GM06990 (cell line): ENCODE results near the gene ATG7.

Source experiments
- DNase-seq: peaks from one replicate; pipeline ENCODE4 v3.0.0-alpha.2; 2011; ENCODE audit not compliant: insufficient read length; ENCODE audit errors: extremely low read depth
- H3K27me3 ChIP-seq: replicated peaks from 2 replicates; pipeline ENCODE4 v1.6.0; 2011; ENCODE audit warnings: low read length; ENCODE audit not compliant: control insufficient read depth, insufficient read depth
- H3K36me3 ChIP-seq: 2 replicates; pipeline ENCODE4 v1.5.1; 2011; ENCODE audit warnings: low read length; ENCODE audit not compliant: control insufficient read depth, insufficient read depth
- H3K4me3 ChIP-seq: replicated peaks from 2 replicates; pipeline ENCODE4 v1.5.1; 2011; ENCODE audit warnings: low read depth, mild to moderate bottlenecking, control low read depth, low read length
- TF ChIP-seq, protein P1 (sequence below): IDR thresholded peaks from 2 replicates; pipeline ENCODE4 v1.5.1; 2011; ENCODE audit warnings: low read length, control low read depth, mild to moderate bottlenecking, inconsistent platforms; ENCODE audit not compliant: insufficient read depth, poor library complexity, severe bottlenecking

ATG7 gene

DNA sequence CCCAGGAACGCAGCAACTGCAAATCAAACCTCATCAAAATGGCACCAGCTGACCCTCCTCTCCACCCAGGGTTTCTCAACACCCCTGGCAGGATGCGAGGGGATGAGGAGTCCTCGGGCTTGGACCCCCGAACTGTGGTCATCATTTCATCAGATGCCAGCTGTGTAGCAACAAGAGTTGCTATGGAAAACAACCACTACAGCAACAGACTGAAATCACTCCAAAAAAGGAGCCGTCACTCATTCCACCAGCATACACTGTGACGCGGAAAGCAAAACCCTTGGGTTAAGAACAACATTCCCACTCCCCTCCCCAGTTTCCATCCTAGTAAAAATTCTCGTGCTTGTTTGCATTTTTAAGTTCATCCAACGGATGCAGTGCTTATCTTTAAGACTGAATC is 331.4 kb downstream of the ATG7 start:
- TF ChIP-seq, protein P1, sequence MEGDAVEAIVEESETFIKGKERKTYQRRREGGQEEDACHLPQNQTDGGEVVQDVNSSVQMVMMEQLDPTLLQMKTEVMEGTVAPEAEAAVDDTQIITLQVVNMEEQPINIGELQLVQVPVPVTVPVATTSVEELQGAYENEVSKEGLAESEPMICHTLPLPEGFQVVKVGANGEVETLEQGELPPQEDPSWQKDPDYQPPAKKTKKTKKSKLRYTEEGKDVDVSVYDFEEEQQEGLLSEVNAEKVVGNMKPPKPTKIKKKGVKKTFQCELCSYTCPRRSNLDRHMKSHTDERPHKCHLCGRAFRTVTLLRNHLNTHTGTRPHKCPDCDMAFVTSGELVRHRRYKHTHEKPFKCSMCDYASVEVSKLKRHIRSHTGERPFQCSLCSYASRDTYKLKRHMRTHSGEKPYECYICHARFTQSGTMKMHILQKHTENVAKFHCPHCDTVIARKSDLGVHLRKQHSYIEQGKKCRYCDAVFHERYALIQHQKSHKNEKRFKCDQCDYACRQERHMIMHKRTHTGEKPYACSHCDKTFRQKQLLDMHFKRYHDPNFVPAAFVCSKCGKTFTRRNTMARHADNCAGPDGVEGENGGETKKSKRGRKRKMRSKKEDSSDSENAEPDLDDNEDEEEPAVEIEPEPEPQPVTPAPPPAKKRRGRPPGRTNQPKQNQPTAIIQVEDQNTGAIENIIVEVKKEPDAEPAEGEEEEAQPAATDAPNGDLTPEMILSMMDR, result no peak
- no peak for DNase-seq
- peaks cover 5% of the 10 kb centered on the region for H3K36me3 ChIP-seq

DNA sequence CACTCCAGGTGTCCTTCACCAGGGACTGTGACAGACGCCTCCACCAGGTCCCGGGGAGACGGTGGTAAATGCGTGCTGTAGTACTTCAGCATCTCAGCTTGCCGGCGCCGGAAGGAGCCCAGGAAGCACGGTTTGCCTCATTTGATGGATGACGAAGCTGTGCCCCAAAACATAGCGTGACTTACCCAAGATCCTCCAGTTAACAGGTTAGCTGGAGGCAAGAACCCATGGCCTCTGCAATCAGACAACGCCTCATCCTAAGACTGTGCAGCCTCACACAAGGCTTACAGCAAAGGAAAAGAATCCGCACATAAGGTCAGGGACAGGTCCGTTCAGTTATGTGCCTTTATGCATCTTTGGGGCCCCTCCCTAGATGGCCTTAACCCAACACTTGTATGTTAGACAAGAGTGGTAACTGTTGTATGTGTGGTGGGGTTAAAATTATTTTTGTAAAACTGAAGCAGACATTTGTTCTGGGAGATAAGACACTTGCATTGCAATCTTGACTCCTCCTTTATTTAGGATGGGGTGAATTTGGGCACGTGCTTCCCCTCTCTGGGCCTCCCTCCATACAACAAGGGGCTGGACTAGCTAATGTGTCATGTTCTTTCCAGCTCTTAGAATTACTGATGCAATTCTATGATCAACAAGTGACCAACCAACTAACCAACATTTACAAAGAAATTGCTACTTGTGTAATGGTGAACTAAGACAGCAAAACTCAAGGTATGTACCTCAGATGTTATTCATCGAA is 332.1 kb downstream of the ATG7 start:
- TF ChIP-seq, protein P1, result no peak
- Histone ChIP-seq H3K4me3 (no peak overlapping the region), H3K36me3 (peaks cover 5% of the 10 kb centered on the region), H3K27me3 (no peaks in the 10 kb centered on the region)
- no peak for DNase-seq

More for the DNA sequence above, 331.4 kb downstream of the ATG7 start:
- Histone ChIP-seq H3K27me3 (no peaks in the 10 kb centered on the region), H3K4me3 (no peak overlapping the region)

DNA sequence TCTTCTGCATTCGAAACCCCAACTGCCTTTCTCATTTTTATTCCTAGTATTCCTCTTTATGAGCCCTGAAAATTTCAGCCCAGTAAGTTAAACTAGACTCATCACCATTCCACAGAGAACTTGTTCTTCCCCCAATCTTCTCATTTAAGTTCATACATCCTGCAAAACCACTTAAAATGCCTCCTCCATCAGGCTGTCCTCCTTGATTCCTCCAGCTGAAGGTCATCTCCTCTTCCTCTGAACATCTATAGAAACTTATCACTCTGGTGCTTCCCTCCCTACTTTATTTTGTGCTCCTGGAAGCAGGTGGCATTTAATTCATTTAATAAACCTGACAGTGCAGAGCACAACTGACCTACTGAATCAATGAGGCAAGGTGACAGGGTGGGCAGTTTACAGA is 333.2 kb downstream of the ATG7 start:
- no peaks in the 10 kb centered on the region for H3K27me3 ChIP-seq
- no peak for DNase-seq
- no peak overlapping the region for H3K4me3 ChIP-seq
- H3K36me3 ChIP-seq, result peaks cover 5% of the 10 kb centered on the region
- TF ChIP-seq, protein P1, result no peak

DNA sequence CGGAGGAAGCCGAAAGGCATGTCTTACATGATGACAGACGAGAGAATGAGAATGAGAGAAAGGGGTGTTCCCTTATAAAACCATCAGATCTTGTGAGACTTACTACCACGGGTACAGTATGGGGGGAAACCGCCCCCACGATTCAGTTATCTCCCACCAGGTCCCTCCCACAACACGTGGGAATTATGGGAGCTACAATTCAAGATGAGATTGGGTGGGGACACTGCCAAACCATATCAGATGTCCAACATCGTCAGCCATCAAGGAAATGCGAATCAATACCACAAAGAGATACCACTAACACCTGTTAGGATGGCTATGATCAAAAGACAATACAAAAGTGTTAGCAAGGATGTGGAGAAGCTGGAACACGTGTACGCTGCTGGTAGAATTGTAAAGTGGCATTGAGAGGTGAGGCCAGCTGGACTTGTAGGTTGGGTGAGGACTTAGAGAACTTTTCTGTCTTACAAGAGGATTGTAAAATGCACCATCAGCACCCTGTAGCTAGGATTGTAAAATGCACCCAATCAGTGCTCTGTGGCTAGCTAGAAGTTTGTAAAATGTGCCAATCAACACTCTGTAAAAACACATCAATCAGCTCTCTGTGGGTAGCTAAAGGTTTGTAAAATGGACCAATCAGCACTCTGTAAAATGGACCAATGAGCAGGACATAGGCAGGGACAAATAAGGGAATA is 334.0 kb downstream of the ATG7 start:
- DNase-seq, result no peak
- H3K4me3 ChIP-seq, result no peak overlapping the region
- no peaks in the 10 kb centered on the region; the same call in 1 of the 2 replicates for H3K36me3 ChIP-seq
- H3K27me3 ChIP-seq, result no peaks in the 10 kb centered on the region
- TF ChIP-seq, protein P1, result no peak

DNA sequence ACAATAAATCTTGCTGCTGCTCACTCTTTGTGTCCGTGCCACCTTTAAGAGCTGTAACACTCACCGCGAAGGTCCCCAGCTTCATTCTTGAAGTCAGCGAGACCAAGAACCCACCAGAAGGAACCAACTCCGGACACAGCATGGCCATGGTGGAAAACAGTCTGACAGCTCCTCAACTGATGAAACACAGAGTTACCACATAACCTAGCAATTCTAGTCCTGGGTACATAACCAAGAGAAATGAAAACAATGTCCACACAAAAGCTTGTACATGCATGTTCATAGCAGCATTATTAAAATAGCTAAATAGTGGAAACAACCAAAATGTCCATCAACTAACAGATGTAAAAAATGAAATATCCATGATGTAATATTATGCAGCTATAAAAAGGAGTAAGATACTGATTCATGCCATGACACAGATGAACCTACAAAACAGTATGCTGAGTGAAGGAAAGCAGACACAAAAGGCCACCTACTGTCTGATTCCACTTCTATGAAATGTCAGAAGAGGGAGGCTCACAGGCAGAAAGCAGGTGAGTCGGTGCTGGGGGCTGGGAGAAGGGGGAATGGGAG is 334.8 kb downstream of the ATG7 start:
- no peaks in the 10 kb centered on the region for H3K27me3 ChIP-seq
- H3K36me3 ChIP-seq, result no peaks in the 10 kb centered on the region; the same call in 1 of the 2 replicates
- H3K4me3 ChIP-seq, result no peak overlapping the region
- TF ChIP-seq, protein P1, result no peak
- no peak for DNase-seq
